OCI-LY3 (cell line): ENCODE measurements around the gene BICDL1.

Experiments used
- EZH2phosphoT487 ChIP-seq: fragments of 200-600 bp; shearing (Covaris generic); IDR thresholded peaks from 2 replicates; pipeline ENCODE4 v1.6.1; 2018; ENCODE audit warnings: antibody characterized with exemption, mixed run types, low read depth
- TF ChIP-seq, protein P1 (sequence below): fragments of 200-600, 300-600 bp; sonication (generic); IDR thresholded peaks from 2 replicates; pipeline ENCODE4 v1.5.1; 2014; ENCODE audit warnings: antibody characterized with exemption, low read length, low read depth

DNA sequence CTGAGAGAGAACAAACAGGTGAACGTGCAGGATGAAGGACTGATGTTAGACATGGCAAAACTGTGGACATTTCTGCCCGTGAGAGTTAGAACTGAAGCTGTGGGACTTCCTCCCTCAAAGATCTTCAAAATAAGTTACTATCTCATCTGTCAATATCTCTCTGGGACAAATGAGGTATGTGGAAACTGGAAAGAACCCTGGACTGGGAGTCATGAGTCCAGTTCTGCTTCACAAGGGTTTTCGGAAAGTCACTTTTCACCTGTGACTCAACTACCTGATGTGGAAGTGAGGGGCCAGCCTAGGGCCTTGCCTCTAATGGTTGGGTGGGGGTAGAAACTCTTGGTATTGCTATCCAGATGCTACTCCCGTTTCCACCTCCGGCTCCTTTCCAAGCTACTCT, 80.2 kb downstream of the BICDL1 start:
- TF ChIP-seq, protein P1, sequence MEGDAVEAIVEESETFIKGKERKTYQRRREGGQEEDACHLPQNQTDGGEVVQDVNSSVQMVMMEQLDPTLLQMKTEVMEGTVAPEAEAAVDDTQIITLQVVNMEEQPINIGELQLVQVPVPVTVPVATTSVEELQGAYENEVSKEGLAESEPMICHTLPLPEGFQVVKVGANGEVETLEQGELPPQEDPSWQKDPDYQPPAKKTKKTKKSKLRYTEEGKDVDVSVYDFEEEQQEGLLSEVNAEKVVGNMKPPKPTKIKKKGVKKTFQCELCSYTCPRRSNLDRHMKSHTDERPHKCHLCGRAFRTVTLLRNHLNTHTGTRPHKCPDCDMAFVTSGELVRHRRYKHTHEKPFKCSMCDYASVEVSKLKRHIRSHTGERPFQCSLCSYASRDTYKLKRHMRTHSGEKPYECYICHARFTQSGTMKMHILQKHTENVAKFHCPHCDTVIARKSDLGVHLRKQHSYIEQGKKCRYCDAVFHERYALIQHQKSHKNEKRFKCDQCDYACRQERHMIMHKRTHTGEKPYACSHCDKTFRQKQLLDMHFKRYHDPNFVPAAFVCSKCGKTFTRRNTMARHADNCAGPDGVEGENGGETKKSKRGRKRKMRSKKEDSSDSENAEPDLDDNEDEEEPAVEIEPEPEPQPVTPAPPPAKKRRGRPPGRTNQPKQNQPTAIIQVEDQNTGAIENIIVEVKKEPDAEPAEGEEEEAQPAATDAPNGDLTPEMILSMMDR, result no peak
- TF ChIP-seq EZH2phosphoT487, result no peak
